Psoas muscle (tissue), 8 donors: ENCODE data around the gene GLP2R. TPM values are rescaled to one million over a fixed set of nuclear protein-coding genes. Genes with fewer than 3 reads are reported as not detected.

Experiments used
- ATAC-seq, 4 donors: fragments of 200-7000 bp; cut with Tn5 transposase; one replicate each; pipeline ENCODE4 v1.9.1; 2020; ENCODE audit warnings: moderate library complexity in 3 of 4, mild to moderate bottlenecking in 2 of 4
- DNase-seq, 2 donors: peaks; one replicate each; pipeline ENCODE4 v3.0.0-alpha.2; 2020
- H3K27ac ChIP-seq: fragments of 200-600 bp; one replicate; pipeline ENCODE4 v1.8.0; 2022
- H3K27me3 ChIP-seq, 3 donors: fragments of 200-600 bp in 1 of 3; one replicate each; pipeline versions ENCODE4 v1.6.1 to v1.8.0; 2013 to 2022; ENCODE audit warnings: low read length in 2 of 3, mild to moderate bottlenecking in 2 of 3, moderate library complexity in 1 of 3; ENCODE audit not compliant: insufficient read depth in 3 of 3
- H3K36me3 ChIP-seq, 2 donors: fragments of 200-600 bp in 1 of 2; one replicate each; pipeline versions ENCODE4 v1.6.1 to v1.8.0; 2013 to 2022; ENCODE audit warnings: low read depth in 1 of 2, mild to moderate bottlenecking in 1 of 2, moderate library complexity in 1 of 2; ENCODE audit not compliant: insufficient read depth in 1 of 2
- H3K4me1 ChIP-seq: fragments of 200-600 bp; one replicate; pipeline ENCODE4 v1.8.0; 2022
- H3K4me3 ChIP-seq: fragments of 200-600 bp; one replicate; pipeline ENCODE4 v1.8.0; 2022; ENCODE audit warnings: mild to moderate bottlenecking
- H3K9me3 ChIP-seq: fragments of 200-600 bp; one replicate; pipeline ENCODE4 v1.8.0; 2022
- CTCF ChIP-seq: fragments of 200-600 bp; IDR thresholded peaks from one replicate; pipeline ENCODE4 v1.8.0; 2022; ENCODE audit warnings: antibody characterized with exemption
- WGBS, 3 donors: extraction: QIAGEN DNeasy Blood & Tissue Kit; methylation state at CpG; one replicate each; pipeline versions ENCODE4 v1.1.6 to v1.1.7; 2013; 5-methylcytosine and 5-hydroxymethylcytosine counted together
- intact Hi-C, 2 donors: fragments of 100-400 bp; cut with DNase I; formaldehyde crosslinking; loops; one replicate each; pipeline versions ENCODE4 v1.11.0 to v1.14.2; 2022
- polyA plus RNA-seq, 3 donors: library from polyadenylated mRNA; stranded (reverse); fragments of 200-250 nt; gene quantifications; one replicate each; pipeline ENCODE4 v1.2.3, GENCODE V29; 2013
- total RNA-seq, 4 donors: library from RNA; stranded (reverse); fragmentation: NEBNext Ultra II Directional in 2 of 4; extraction: Animal tissue kit (Norgen Biotek cat#: 25700) in 2 of 4; gene quantifications; one replicate each; pipeline versions ENCODE4 v1.2.1 to v1.2.4, GENCODE V29; 2021 to 2023
- donor health status: healthy with polysubstance abuse.
- donor health status: DM: no; HTN: no; CAD: no; lungs with moderate emphysema.
- donor health status: Bipolar disorder and iron deficiency.
- donor health status: healthy.
- donor health status: DM: yes; HTN: yes; CAD: no.
- donor health status: DM: no; HTN: no; CAD: no.
- donor health status: DM: no; HTN: no; CAD: no.
- donor health status: DM: yes; HTN: yes; CAD: no.

The GLP2R gene
- total and polyA plus RNA-seq, 7 donors = 0.12 to 0.30 (median 0.17) TPM; not detected in 4

DNA sequence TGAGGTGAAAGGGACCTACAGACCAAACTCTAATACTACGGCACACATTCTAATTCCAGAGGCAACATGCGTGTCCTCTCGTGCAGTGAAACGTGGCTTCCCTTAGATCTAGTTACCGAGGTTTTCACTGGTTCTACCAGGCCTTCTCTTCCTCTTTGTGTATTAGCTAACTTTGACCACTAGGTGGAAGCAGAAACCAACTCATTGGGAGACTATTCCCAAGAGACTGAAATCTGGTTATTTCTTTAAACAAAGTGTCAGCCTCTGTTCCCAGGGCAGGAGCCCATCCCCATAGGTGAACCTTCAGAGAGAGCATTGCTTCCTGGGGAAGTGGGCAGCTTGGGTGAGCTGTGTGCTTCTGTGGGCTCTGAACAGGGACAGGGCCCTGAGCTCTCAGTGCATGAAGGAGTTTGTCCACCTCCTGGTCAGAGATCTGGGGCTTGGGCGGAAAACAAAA, 99.0 kb downstream of the GLP2R start:
- Histone ChIP-seq H3K27me3 (no peaks in the 10 kb centered on the region), H3K9me3 (no peaks in the 10 kb centered on the region), H3K4me3 (no peak overlapping the region), H3K36me3 (no peaks in the 10 kb centered on the region), H3K4me1 (no peaks in the 10 kb centered on the region), H3K27ac (no peak overlapping the region)
- DNase-seq (no peak), ATAC-seq (peak; percentile 69 to 80 (median 72))
- intact Hi-C loops = loop anchor here (5.0 to 10.0 kb wide), 3 partner anchors 688 to 918 kb away; no protein-coding TSS in a partner anchor
- WGBS, 3 donors = 17 to 20% (median 20%) methylated on average over 6 of the region's 6 CpGs
- TF ChIP-seq CTCF = peak; percentile 87

GRCh38 chr17:9925457-9925856, 99.7 kb downstream of the GLP2R start:
- no peaks in the 10 kb centered on the region for H3K9me3 ChIP-seq
- WGBS, 3 donors = 92 to 94% (median 93%) methylated on average over 11 of the region's 11 CpGs
- no peak for TF ChIP-seq CTCF
- no peaks in the 10 kb centered on the region for H3K36me3 ChIP-seq
- DNase-seq (no peak), ATAC-seq (no peak)
- no peaks in the 10 kb centered on the region for H3K4me1 ChIP-seq
- intact Hi-C loops = loop anchor here (5.0 to 10.0 kb wide), 2 partner anchors 687 to 689 kb away; no protein-coding TSS in a partner anchor
- H3K27ac ChIP-seq = no peak overlapping the region
- H3K4me3 ChIP-seq = no peak overlapping the region
- no peaks in the 10 kb centered on the region for H3K27me3 ChIP-seq

DNA sequence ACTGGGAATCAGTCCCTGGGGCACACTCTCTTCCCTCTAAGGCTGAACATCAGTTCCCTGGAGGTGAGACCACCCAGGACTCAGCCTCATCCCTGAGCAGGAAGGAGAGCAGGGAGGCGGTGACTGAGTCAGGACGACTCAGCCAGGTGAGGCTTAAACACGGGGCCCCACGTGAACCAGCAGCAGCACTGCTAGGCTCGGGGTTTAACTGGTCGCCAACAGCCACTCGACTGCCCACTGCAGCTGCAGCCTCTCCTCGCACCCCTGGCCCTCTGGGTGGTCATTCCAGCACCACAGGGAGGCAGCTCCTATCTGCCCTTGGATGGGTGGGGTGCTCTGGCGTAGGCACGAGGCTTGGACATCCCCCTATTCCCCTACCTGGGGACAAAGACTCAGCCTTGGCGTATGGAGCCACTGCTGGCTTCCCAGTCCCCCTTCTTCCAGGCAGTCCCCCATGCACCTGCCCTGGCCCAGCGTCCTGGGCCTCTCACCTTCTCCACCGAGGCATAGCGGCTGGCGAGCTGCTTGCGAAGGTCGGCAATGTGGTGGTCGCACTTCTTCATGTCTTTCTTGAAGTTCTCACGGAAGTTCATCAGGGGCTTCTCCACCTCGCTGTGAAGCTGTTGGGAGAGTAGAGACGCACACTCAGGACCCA, 100.6 kb downstream of the GLP2R start:
- no peak for DNase-seq
- intact Hi-C loops = loop anchor here (5.0 to 10.0 kb wide), 2 partner anchors 686 to 689 kb away; no protein-coding TSS in a partner anchor

DNA sequence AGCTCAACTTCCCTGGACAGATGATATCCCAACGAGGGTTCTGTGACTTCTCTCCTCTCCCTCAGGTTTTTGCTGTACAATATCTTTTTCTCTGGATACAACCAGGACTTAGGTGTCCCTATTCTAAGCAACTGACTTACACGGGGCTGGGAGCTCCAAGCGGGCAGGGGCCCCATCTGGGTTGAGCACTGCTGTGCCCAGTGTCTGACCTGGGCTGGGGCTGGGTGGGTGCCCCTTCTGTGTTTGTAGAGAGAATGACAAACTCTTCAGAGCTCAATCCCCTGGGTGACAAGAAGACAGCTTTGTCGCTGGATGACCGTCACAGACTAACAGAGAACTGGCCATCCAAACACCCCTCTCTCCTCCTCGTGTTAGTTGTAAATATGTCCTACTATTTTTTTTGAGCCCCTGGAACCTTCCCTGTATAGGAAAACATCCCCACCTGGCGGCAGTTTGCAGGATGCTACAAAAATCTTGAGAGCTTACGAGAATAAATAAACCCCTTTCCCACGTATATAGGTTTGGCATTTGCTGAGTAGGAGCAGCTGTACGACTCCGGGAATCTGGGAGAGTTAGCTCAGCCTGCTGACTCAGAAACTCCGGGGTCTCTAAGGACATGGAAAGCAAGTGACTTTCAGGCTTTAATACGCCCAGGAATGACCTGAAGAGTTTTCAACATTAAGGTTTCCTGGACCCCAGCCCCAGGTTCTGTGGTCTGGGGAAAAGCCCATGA, 103.0 kb downstream of the GLP2R start:
- 24 to 35% (median 26%) methylated on average over 13 of the region's 13 CpGs for WGBS, 3 donors

More for the DNA sequence above, 100.6 kb downstream of the GLP2R start:
- no peaks in the 10 kb centered on the region for H3K4me1 ChIP-seq
- no peak for TF ChIP-seq CTCF
- H3K27me3 ChIP-seq = peaks cover 0 to 5% (median 0%) of the 10 kb centered on the region in 3 donors
- no peak overlapping the region for H3K27ac ChIP-seq
- H3K9me3 ChIP-seq = no peaks in the 10 kb centered on the region
- H3K4me3 ChIP-seq = no peak overlapping the region
- no peak for ATAC-seq
- no peaks in the 10 kb centered on the region for H3K36me3 ChIP-seq
- WGBS, 3 donors = 87 to 92% (median 88%) methylated on average over 21 of the region's 21 CpGs

More for the DNA sequence above, 103.0 kb downstream of the GLP2R start:
- peak; percentile 19 for TF ChIP-seq CTCF
- intact Hi-C loops = loop anchor here (5.0 to 10.0 kb wide), 2 partner anchors 684 to 686 kb away; no protein-coding TSS in a partner anchor
- H3K27me3 ChIP-seq = peaks cover 0 to 11% (median 0%) of the 10 kb centered on the region in 3 donors
- no peaks in the 10 kb centered on the region for H3K36me3 ChIP-seq
- no peaks in the 10 kb centered on the region for H3K9me3 ChIP-seq
- no peaks in the 10 kb centered on the region for H3K4me1 ChIP-seq
- H3K27ac ChIP-seq = no peak overlapping the region
- no peak for DNase-seq
- H3K4me3 ChIP-seq = no peak overlapping the region
- peak in 3 of 4 donors; percentile 30 to 37 (median 35) for ATAC-seq
